ENCODE measurements around the gene C16orf95.

DNA sequence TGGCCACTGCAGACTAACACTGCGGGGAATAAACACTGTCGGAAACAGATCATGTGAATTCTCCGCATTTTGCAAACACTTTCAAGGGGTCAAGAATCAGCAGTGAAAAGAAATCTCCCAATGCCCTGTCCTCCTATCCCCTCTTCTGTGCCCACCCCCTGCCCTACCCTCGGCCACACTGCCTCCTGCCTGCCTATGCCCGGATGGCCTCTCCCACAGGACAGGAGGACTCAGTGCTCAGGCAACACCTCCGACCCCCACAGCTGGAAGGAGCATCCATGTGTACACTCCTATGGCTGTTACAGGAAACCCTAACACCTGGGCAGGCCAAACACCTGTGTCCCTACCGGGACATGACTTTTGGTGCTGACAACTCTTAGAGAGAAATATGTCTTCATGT, 41.9 kb upstream of the C16orf95 start:
- TF ChIP-seq, protein P1, sequence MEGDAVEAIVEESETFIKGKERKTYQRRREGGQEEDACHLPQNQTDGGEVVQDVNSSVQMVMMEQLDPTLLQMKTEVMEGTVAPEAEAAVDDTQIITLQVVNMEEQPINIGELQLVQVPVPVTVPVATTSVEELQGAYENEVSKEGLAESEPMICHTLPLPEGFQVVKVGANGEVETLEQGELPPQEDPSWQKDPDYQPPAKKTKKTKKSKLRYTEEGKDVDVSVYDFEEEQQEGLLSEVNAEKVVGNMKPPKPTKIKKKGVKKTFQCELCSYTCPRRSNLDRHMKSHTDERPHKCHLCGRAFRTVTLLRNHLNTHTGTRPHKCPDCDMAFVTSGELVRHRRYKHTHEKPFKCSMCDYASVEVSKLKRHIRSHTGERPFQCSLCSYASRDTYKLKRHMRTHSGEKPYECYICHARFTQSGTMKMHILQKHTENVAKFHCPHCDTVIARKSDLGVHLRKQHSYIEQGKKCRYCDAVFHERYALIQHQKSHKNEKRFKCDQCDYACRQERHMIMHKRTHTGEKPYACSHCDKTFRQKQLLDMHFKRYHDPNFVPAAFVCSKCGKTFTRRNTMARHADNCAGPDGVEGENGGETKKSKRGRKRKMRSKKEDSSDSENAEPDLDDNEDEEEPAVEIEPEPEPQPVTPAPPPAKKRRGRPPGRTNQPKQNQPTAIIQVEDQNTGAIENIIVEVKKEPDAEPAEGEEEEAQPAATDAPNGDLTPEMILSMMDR (IDR thresholded peaks at IDR 0.05; ENCODE audit: low read depth, low read length) = no peak
- TF ChIP-seq POLR2A (IDR thresholded peaks at IDR 0.05; ENCODE audit: extremely low read depth, insufficient read length) (no peak), MAX (IDR thresholded peaks at IDR 0.05; ENCODE audit: low read depth, low read length) (no peak)
